ENCODE results near the gene AUTS2. TPM values are rescaled to one million over a fixed set of nuclear protein-coding genes. Genes with fewer than 3 reads are reported as not detected.

The AUTS2 gene
- total and polyA plus RNA-seq, 2 of the 8 experiments (the other 6 are each of a cell fraction or from before 2014, with no cell fraction given): 25.9 to 101 TPM

DNA sequence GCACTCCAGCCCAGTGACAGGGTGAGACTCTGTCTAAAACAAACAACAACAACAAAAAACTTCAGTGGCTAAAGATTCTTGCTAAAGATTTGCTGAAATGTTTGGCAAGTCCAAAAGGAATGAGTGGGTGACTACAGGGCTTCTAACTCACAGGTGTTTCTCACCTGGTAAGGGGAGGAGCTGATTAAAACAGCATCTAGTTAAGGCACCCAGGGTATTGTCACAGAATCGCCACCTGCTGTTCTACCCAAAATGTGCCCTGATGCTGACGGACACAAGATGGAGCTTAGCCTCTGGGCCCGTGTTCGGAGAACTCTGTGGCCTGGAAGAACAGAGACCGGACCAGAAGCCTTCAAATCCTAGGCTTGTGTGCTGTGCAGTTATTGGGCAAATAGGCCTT lies 1197.7 kb downstream of the AUTS2 start:
- Histone ChIP-seq H4K8ac (ENCODE audit: extremely low read depth, insufficient read depth, low read length) (no peak overlapping the region), H2BK15ac (ENCODE audit: low read length) (no peak overlapping the region), H3K9ac (replicated peaks in 1 of 4; ENCODE audit: extremely low read depth in 1 of 4, low read depth in 3 of 4, low read length in 3 of 4) (no peak overlapping the region), H3K79me2 (ENCODE audit: control insufficient read depth in 1 of 2, insufficient read depth in 2 of 2, low read length in 2 of 2) (no peaks in the 10 kb centered on the region), H2BK5ac (ENCODE audit: low read depth, low read length) (no peak overlapping the region), H3K18ac (ENCODE audit: extremely low read depth, low read length) (no peak overlapping the region), H3K4me3 (ENCODE audit: extremely low read depth in 1 of 4, insufficient read depth in 2 of 4, low read depth in 3 of 4, low read length in 4 of 4) (no peak overlapping the region), H2AK5ac (ENCODE audit: low read depth, low read length) (no peak overlapping the region), H3K79me1 (ENCODE audit: low read depth, low read length) (no peaks in the 10 kb centered on the region; the same call in 1 of the 2 replicates), H3K9me3 (ENCODE audit: insufficient read depth in 2 of 2, low read depth in 1 of 2, low read length in 1 of 2) (peaks cover 3% of the 10 kb centered on the region in 2 experiments; a peak in 2 of 4 replicates), H3K23me2 (ENCODE audit: low read depth, low read length) (no peaks in the 10 kb centered on the region), H2AFZ (ENCODE audit: low read length) (no peak overlapping the region), H3K4me2 (ENCODE audit: insufficient read depth in 1 of 2, low read depth in 2 of 2, low read length in 2 of 2) (no peak overlapping the region), H2BK12ac (ENCODE audit: low read depth, low read length) (no peak overlapping the region), H4K20me1 (replicated peaks in 1 of 2; ENCODE audit: control insufficient read depth in 1 of 2, insufficient read depth in 2 of 2, low read length in 2 of 2) (peaks cover 3% of the 10 kb centered on the region in 2 experiments), H3K27me3 (replicated peaks in 1 of 4; ENCODE audit: control insufficient read depth in 3 of 4, extremely low read depth in 1 of 4, insufficient read depth in 3 of 4, low read length in 3 of 4) (no peaks in the 10 kb centered on the region), H4K5ac (ENCODE audit: insufficient read length, low read depth, low read length) (no peak overlapping the region), H3K23ac (ENCODE audit: insufficient read length) (no peak overlapping the region), H3K4ac (replicated peaks; ENCODE audit: insufficient read length, low read depth, low read length) (no peak overlapping the region), H4K91ac (replicated peaks; ENCODE audit: insufficient read length, low read length) (no peak overlapping the region), H3K4me1 (replicated peaks in 1 of 4; ENCODE audit: control insufficient read depth in 3 of 4, insufficient read depth in 4 of 4, low read length in 3 of 4) (no peaks in the 10 kb centered on the region; a peak in 1 of 7 replicates), H3K56ac (replicated peaks; ENCODE audit: insufficient read length, low read depth, low read length) (no peak overlapping the region), H2BK120ac (replicated peaks; ENCODE audit: low read depth, low read length) (no peak overlapping the region), H2BK20ac (ENCODE audit: low read length) (no peak overlapping the region), H3K27ac (ENCODE audit: low read depth, low read length) (no peak overlapping the region), H3K36me3 (ENCODE audit: control insufficient read depth in 2 of 4, insufficient read depth in 4 of 4, low read length in 3 of 4) (peaks cover 5 to 33% (median 13%) of the 10 kb centered on the region in 4 experiments; a peak in 7 of 8 replicates), H3K14ac (ENCODE audit: insufficient read length) (no peak overlapping the region)
- 92% methylated on average over 5 of the region's 5 CpGs; no CpG with 5 or more reads in 1 of the 2 experiments for WGBS, 2 experiments (ENCODE audit: extremely low coverage in 1 of 2, insufficient coverage in 1 of 2, insufficient read length in 1 of 2, insufficient replicate concordance in 2 of 2, low coverage in 1 of 2, low lambda C conversion rate in 2 of 2, missing lambda C conversion rate in 1 of 2)
- no peak for DNase-seq (ENCODE audit: low read depth in 1 of 2, low spot score in 2 of 2)
- POLR2A ChIA-PET (ENCODE audit: partially characterized antibody): interaction anchor here (2.2 kb wide), 1 partner anchor 102 kb away, joined by 6 read pairs; no protein-coding TSS in a partner anchor
- CTCF ChIA-PET (ENCODE audit: partially characterized antibody): interaction anchor here (0.6 to 1.9 kb wide), 7 partner anchors 12 to 1078 kb away, joined by 3 to 4 read pairs (median 3); no protein-coding TSS in a partner anchor
- no peak for FAIRE-seq
- TF ChIP-seq TEAD4 (IDR thresholded peaks at IDR 0.05; ENCODE audit: low read depth, low read length) (no peak), RAD21 (IDR thresholded peaks at IDR 0.05 in 1 of 2, conservative IDR thresholded peaks at IDR 0.05 in 1 of 2; ENCODE audit: low read depth in 2 of 2, low read length in 2 of 2) (peak in 1 of 2 experiments; percentile 27; a peak in 2 of 4 replicates), TCF12 (IDR thresholded peaks at IDR 0.05; ENCODE audit: low read depth, low read length) (0 out of 2 replicates have a peak, but pooled peaks have one; percentile 51), CREB1 (IDR thresholded peaks at IDR 0.05) (no peak), HDAC6 (IDR thresholded peaks at IDR 0.05; ENCODE audit: low read depth, low read length) (no peak), SP1 (IDR thresholded peaks at IDR 0.05; ENCODE audit: low read depth, low read length) (no peak), CHD2 (IDR thresholded peaks at IDR 0.05; ENCODE audit: low read length) (no peak), TBP (IDR thresholded peaks at IDR 0.05; ENCODE audit: low read depth, low read length) (no peak), POLR2AphosphoS5 (IDR thresholded peaks at IDR 0.05; ENCODE audit: low read depth, low read length) (0 out of 2 replicates have a peak, but pooled peaks have one; percentile 28), HDAC2 (IDR thresholded peaks at IDR 0.05; ENCODE audit: borderline replicate concordance in 1 of 2, low read depth in 2 of 2, low read length in 2 of 2) (no peak), SP2 (IDR thresholded peaks at IDR 0.05; ENCODE audit: low read length) (no peak)
- TF ChIP-seq, protein P1, sequence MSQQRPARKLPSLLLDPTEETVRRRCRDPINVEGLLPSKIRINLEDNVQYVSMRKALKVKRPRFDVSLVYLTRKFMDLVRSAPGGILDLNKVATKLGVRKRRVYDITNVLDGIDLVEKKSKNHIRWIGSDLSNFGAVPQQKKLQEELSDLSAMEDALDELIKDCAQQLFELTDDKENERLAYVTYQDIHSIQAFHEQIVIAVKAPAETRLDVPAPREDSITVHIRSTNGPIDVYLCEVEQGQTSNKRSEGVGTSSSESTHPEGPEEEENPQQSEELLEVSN (IDR thresholded peaks at IDR 0.05): no peak
- TF ChIP-seq, protein P2, sequence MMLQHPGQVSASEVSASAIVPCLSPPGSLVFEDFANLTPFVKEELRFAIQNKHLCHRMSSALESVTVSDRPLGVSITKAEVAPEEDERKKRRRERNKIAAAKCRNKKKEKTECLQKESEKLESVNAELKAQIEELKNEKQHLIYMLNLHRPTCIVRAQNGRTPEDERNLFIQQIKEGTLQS (IDR thresholded peaks at IDR 0.05; ENCODE audit: insufficient read depth, low read depth, low read length): no peak
